ENCODE data around the gene WDR7.

WDR7 gene

GRCh38 chr18:56890632-56891031 lies 239.5 kb downstream of the WDR7 start:
- DNase-seq (ENCODE audit: low read depth in 2 of 2): no peak

GRCh38 chr18:56891116-56891515 lies 240.0 kb downstream of the WDR7 start:
- no peak for DNase-seq (ENCODE audit: low read depth in 2 of 2)

GRCh38 chr18:56891870-56892269 lies 240.7 kb downstream of the WDR7 start:
- no peak for DNase-seq (ENCODE audit: low read depth in 2 of 2)

GRCh38 chr18:56897122-56897521 lies 246.0 kb downstream of the WDR7 start:
- DNase-seq (ENCODE audit: low read depth in 2 of 2): no peak

- DNase-seq (ENCODE audit: low read depth in 2 of 2): no peak
Measured at GRCh38 chr18:56899660-56900059, 248.5 kb downstream of the WDR7 start.

GRCh38 chr18:56900195-56901094 lies 249.3 kb downstream of the WDR7 start:
- no peak for DNase-seq (ENCODE audit: low read depth in 2 of 2)

GRCh38 chr18:56901919-56902318 lies 250.8 kb downstream of the WDR7 start:
- DNase-seq (ENCODE audit: low read depth in 2 of 2): no peak

GRCh38 chr18:56902653-56903052 lies 251.5 kb downstream of the WDR7 start:
- no peak for DNase-seq (ENCODE audit: low read depth in 2 of 2)

GRCh38 chr18:56903686-56904085 lies 252.5 kb downstream of the WDR7 start:
- no peak for DNase-seq (ENCODE audit: low read depth in 2 of 2)

GRCh38 chr18:56907771-56908170 lies 256.6 kb downstream of the WDR7 start:
- DNase-seq (ENCODE audit: low read depth in 2 of 2): no peak

GRCh38 chr18:56910237-56910636 lies 259.1 kb downstream of the WDR7 start:
- DNase-seq (ENCODE audit: low read depth in 2 of 2): no peak

- DNase-seq (ENCODE audit: low read depth in 2 of 2): no peak
Measured at GRCh38 chr18:56910967-56911366, 259.8 kb downstream of the WDR7 start.

- no peak for DNase-seq (ENCODE audit: low read depth in 2 of 2)
Measured at GRCh38 chr18:56913941-56914340, 262.8 kb downstream of the WDR7 start.

GRCh38 chr18:56919190-56919589 lies 268.0 kb downstream of the WDR7 start:
- DNase-seq (ENCODE audit: low read depth in 2 of 2): no peak

GRCh38 chr18:56921896-56922480 lies 270.8 kb downstream of the WDR7 start:
- no peak for DNase-seq (ENCODE audit: low read depth in 2 of 2)

GRCh38 chr18:56926734-56927133 lies 275.6 kb downstream of the WDR7 start:
- DNase-seq (ENCODE audit: low read depth in 2 of 2): no peak

GRCh38 chr18:56927786-56928185 lies 276.6 kb downstream of the WDR7 start:
- DNase-seq (ENCODE audit: low read depth in 2 of 2): no peak

- DNase-seq (ENCODE audit: low read depth in 2 of 2): no peak
Measured at GRCh38 chr18:56929886-56930285, 278.7 kb downstream of the WDR7 start.

GRCh38 chr18:56933472-56933871 lies 282.3 kb downstream of the WDR7 start:
- DNase-seq (ENCODE audit: low read depth in 2 of 2): no peak

GRCh38 chr18:56934131-56934530 lies 283.0 kb downstream of the WDR7 start:
- DNase-seq (ENCODE audit: low read depth in 2 of 2): no peak

GRCh38 chr18:56934906-56935305 lies 283.7 kb downstream of the WDR7 start:
- DNase-seq (ENCODE audit: low read depth in 2 of 2): no peak

GRCh38 chr18:56935434-56936040 lies 284.4 kb downstream of the WDR7 start:
- no peak for DNase-seq (ENCODE audit: low read depth in 2 of 2)

GRCh38 chr18:56936457-56936856 lies 285.3 kb downstream of the WDR7 start:
- no peak for DNase-seq (ENCODE audit: low read depth in 2 of 2)

Data from activated CD4-positive, alpha-beta T cell treated with anti-CD3 and anti-CD28 coated beads for 24 hours (primary cell).